PFSK-1 (cell line): Measurements from ENCODE around the gene PLPPR1.

Experiments
- FOXP2 ChIP-seq: optimal IDR thresholded peaks from 2 replicates; pipeline ENCODE3; 2011; ENCODE audit warnings: borderline replicate concordance, control low read depth, inconsistent platforms; ENCODE audit not compliant: insufficient read depth; ENCODE audit errors: extremely low read length, extremely low read depth
- POLR2AphosphoS5 ChIP-seq: IDR thresholded peaks from 2 replicates; pipeline ENCODE4 v1.6.1; 2012; ENCODE audit warnings: low read depth, mild to moderate bottlenecking, control low read depth, low read length, moderate library complexity
- REST ChIP-seq, 2 experiments: IDR thresholded peaks; 2 replicates each; pipeline versions ENCODE4 v1.6.1 to v1.8.0; 2011 to 2012; ENCODE audit warnings: low read depth in 2 of 2, low read length in 2 of 2, control low read depth in 1 of 2, inconsistent platforms in 1 of 2, mild to moderate bottlenecking in 1 of 2, moderate library complexity in 1 of 2; ENCODE audit not compliant: insufficient read depth in 1 of 2
- SIN3A ChIP-seq: IDR thresholded peaks from 2 replicates; pipeline ENCODE4 v1.6.1; 2012; ENCODE audit warnings: mild to moderate bottlenecking, low read length, moderate library complexity, borderline replicate concordance; ENCODE audit not compliant: insufficient read depth
- TAF1 ChIP-seq: IDR thresholded peaks from 2 replicates; pipeline ENCODE4 v1.6.1; 2012; ENCODE audit warnings: low read length, control low read depth, borderline replicate concordance; ENCODE audit not compliant: insufficient read depth

Gene PLPPR1

GRCh38 chr9:101197026-101197425 lies 168.5 kb downstream of the PLPPR1 start:
- TF ChIP-seq FOXP2 (no peak), TAF1 (no peak), REST (IDR thresholded peaks at IDR 0.05; ENCODE audit: insufficient read depth in 1 of 2, low read depth in 2 of 2, low read length in 2 of 2) (no peak), POLR2AphosphoS5 (no peak), SIN3A (no peak)

- TF ChIP-seq POLR2AphosphoS5 (no peak), TAF1 (no peak), REST (IDR thresholded peaks at IDR 0.05; ENCODE audit: insufficient read depth in 1 of 2, low read depth in 2 of 2, low read length in 2 of 2) (no peak), SIN3A (no peak), FOXP2 (no peak)
Observed at GRCh38 chr9:101200852-101201251, 172.3 kb downstream of the PLPPR1 start.

GRCh38 chr9:101201630-101202029 lies 173.1 kb downstream of the PLPPR1 start:
- no peak for TF ChIP-seq REST (IDR thresholded peaks at IDR 0.05; ENCODE audit: insufficient read depth in 1 of 2, low read depth in 2 of 2, low read length in 2 of 2)
- TF ChIP-seq FOXP2 = no peak
- TF ChIP-seq SIN3A = no peak
- TF ChIP-seq POLR2AphosphoS5 = no peak
- no peak for TF ChIP-seq TAF1

- TF ChIP-seq TAF1 = no peak
- no peak for TF ChIP-seq FOXP2
- no peak for TF ChIP-seq POLR2AphosphoS5
Observed at GRCh38 chr9:101209670-101210069, 181.1 kb downstream of the PLPPR1 start.

- no peak for TF ChIP-seq POLR2AphosphoS5
- TF ChIP-seq REST (IDR thresholded peaks at IDR 0.05; ENCODE audit: insufficient read depth in 1 of 2, low read depth in 2 of 2, low read length in 2 of 2) = no peak
- TF ChIP-seq FOXP2 = no peak
- no peak for TF ChIP-seq SIN3A
- TF ChIP-seq TAF1 = no peak
Observed at GRCh38 chr9:101212661-101213060, 184.1 kb downstream of the PLPPR1 start.

- TF ChIP-seq POLR2AphosphoS5 (no peak), TAF1 (no peak), SIN3A (no peak), FOXP2 (no peak), REST (IDR thresholded peaks at IDR 0.05; ENCODE audit: insufficient read depth in 1 of 2, low read depth in 2 of 2, low read length in 2 of 2) (no peak)
Observed at GRCh38 chr9:101219030-101219429, 190.5 kb downstream of the PLPPR1 start.
